Activated naive CD8-positive, alpha-beta T cell treated with anti-CD3 and anti-CD28 coated beads, Interleukin-2, amount 10 ng/mL, durations not matched to agents 7 days and 5 days (primary cell): ENCODE data around the gene GGT7. TPM values are rescaled to one million over a fixed set of nuclear protein-coding genes. Genes with fewer than 3 reads are reported as not detected.

ENCODE experiments used
- ATAC-seq: fragments of 150-1000 bp; cut with Tn5 transposase; one replicate; pipeline ENCODE4 v1.10.0; 2021; ENCODE audit warnings: low read depth, moderate library complexity
- POLR2A ChIA-PET: fragments of 350-600 bp; sonication (Branson Sonifier 250); formaldehyde crosslinking; loops from one replicate; lab custom pipeline; 2021; ENCODE audit warnings: antibody characterized with exemption; lab: Charles Lee
- DNase-seq: peaks from one replicate; pipeline ENCODE4 v3.0.0; 2021
- H3K27ac Mint-ChIP-seq: one replicate; pipeline ENCODE4 v1.8.0; 2022; ENCODE audit warnings: mild to moderate bottlenecking, mixed read lengths
- H3K27me3 Mint-ChIP-seq: one replicate; pipeline ENCODE4 v1.8.0; 2022; ENCODE audit warnings: mild to moderate bottlenecking, moderate library complexity, mixed read lengths
- H3K36me3 Mint-ChIP-seq: one replicate; pipeline ENCODE4 v1.8.0; 2021; ENCODE audit warnings: mild to moderate bottlenecking, mixed read lengths
- H3K4me1 Mint-ChIP-seq: one replicate; pipeline ENCODE4 v1.8.0; 2021; ENCODE audit warnings: mixed read lengths
- H3K4me3 Mint-ChIP-seq: one replicate; pipeline ENCODE4 v1.8.0; 2022; ENCODE audit warnings: mild to moderate bottlenecking, moderate library complexity, mixed read lengths
- H3K9me3 Mint-ChIP-seq: one replicate; pipeline ENCODE4 v1.8.0; 2021; ENCODE audit warnings: mixed read lengths
- total RNA-seq, 2 experiments: library from RNA; stranded (reverse); gene quantifications; one replicate each; pipeline ENCODE4 v1.2.3, GENCODE V29; 2021

The GGT7 gene
- total RNA-seq, 2 experiments from 2014 or later = 19.8 to 20.1 TPM

GRCh38 chr20:34875642-34876405 lies 3.2 kb upstream of the GGT7 start:
- ATAC-seq = peak; percentile 81
- H3K27me3 Mint-ChIP-seq = peaks cover 2% of the 10 kb centered on the region
- peak overlapping the region; percentile 93 for H3K27ac Mint-ChIP-seq
- POLR2A ChIA-PET = interaction anchor here (1.1 to 5.7 kb wide), 8 partner anchors 12 to 764 kb away, joined by 3 to 44 read pairs (median 4); partner anchors contain the start of genes EIF2S2, GSS and MYH7B
- peaks cover 3% of the 10 kb centered on the region for H3K36me3 Mint-ChIP-seq
- no peak for DNase-seq
- H3K9me3 Mint-ChIP-seq = no peaks in the 10 kb centered on the region
- H3K4me1 Mint-ChIP-seq = peaks cover 53% of the 10 kb centered on the region
- H3K4me3 Mint-ChIP-seq = peak overlapping the region; percentile 94

- Mint-ChIP-seq H3K27ac (peak overlapping the region; percentile 74), H3K4me1 (peaks cover 51% of the 10 kb centered on the region), H3K4me3 (peak overlapping the region; percentile 68), H3K36me3 (peaks cover 2% of the 10 kb centered on the region), H3K27me3 (peaks cover 2% of the 10 kb centered on the region), H3K9me3 (no peaks in the 10 kb centered on the region)
- ATAC-seq = no peak
- POLR2A ChIA-PET = interaction anchor here (0.7 to 5.7 kb wide), 4 partner anchors 48 to 222 kb away, joined by 3 to 44 read pairs (median 4); partner anchors contain the start of genes GSS, MYH7B and NCOA6
- peak; percentile 54 for DNase-seq
These were observed 1.5 kb upstream of the GGT7 start for GRCh38 chr20:34874094-34874654.

DNA sequence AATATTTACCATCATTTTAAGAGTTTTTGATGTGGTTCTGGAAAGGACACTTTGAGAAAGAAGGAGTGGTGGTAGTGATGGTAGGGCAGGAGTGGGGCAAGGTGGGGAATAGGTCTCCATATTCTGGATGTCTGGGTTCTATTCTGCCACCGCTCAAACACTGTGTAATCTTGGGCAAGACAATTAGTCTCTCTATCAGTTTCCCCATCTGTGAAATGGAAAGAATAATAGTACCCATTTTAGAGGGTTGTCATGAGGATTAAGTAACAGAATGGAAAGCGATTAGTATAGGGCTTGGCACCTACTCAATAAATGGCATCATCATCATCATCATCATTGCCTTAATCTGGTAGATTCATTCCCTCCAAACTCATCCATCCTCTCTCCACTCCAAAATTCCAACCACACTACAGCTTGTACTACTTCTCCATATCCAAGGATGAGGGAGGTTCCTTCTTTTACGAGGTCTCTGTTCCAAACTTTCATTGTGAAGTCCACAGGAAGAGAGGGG lies 982 bp upstream of the GGT7 start:
- Mint-ChIP-seq H3K27me3 (peaks cover 2% of the 10 kb centered on the region), H3K36me3 (no peaks in the 10 kb centered on the region), H3K4me1 (peaks cover 49% of the 10 kb centered on the region), H3K27ac (peak overlapping the region; percentile 68), H3K4me3 (peak overlapping the region; percentile 83), H3K9me3 (no peaks in the 10 kb centered on the region)
- DNase-seq = no peak
- no peak for ATAC-seq
- POLR2A ChIA-PET = interaction anchor here (0.7 to 5.7 kb wide), 5 partner anchors 48 to 404 kb away, joined by 3 to 44 read pairs (median 5); partner anchors contain the start of genes GSS, MMP24OS, MYH7B and NCOA6

DNA sequence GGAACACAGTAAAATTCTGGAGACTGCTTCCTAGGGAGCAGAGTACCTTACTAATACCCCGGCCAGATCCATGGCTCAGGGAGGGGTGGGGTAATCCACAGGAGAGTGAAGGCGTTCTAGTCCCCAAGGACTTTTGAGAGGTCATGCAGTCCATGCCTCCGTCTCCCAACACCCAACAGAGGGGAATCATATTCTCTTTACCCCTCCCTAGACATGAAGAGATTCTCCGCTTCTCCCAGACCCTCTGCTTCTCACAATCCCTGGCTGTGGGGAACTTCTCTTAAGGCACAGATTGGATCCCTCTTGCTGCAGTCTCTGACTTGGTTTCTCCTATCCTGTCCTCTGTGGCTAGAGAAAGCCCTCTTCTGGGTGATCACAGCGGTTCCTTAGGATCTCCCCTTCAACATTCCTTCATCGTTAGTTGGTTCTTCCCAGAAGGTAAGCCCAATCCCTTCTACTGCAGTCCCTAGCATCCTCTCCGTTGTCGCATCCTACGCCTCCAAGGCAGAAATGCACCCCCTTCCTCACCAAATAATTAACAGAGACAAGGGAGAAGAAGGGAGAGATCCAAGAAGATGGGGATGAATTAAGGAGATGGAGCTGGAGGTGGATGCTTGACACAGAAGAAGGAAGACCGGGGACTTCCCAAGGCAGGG lies 562 bp downstream of the GGT7 start:
- ATAC-seq (no peak), DNase-seq (no peak)
- H3K4me1 Mint-ChIP-seq = peaks cover 51% of the 10 kb centered on the region
- H3K27me3 Mint-ChIP-seq = peaks cover 2% of the 10 kb centered on the region
- peak overlapping the region; percentile 74 for H3K27ac Mint-ChIP-seq
- no peaks in the 10 kb centered on the region for H3K36me3 Mint-ChIP-seq
- peak overlapping the region; percentile 72 for H3K4me3 Mint-ChIP-seq
- POLR2A ChIA-PET = interaction anchor here (1.0 to 5.7 kb wide), 2 partner anchors 84 to 220 kb away, joined by 3 to 44 read pairs; partner anchors contain the start of genes GSS and MYH7B
- H3K9me3 Mint-ChIP-seq = no peaks in the 10 kb centered on the region

DNA sequence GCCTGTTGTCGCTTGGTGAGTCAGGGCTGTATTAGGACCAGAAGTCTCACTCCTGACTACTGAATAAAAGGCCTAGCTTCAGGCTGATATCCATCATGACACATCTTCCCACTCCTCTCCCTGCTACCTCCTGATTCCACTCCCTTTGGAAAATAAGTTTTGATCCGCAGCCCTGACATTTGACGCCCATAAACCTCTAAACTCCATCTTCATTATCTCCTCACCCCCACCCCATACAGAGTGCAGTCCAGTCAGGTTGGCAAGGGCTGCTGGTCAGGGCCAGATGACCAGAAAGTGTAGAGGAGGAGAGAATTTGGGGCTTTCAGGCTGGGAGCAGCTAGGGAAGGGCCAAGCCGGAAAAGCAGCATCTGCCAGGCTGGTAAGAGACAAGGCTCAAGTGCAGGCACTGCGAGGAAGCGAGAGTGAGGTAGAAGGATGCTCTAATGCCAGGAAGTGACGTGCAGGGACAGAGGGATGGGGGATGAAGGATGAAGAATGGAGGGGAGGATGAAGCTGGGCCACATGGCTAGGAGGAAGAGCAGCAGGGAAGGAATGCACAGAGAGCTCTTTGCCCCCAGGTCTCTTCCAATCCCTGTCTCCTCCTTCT lies 1.2 kb downstream of the GGT7 start:
- Mint-ChIP-seq H3K36me3 (no peaks in the 10 kb centered on the region), H3K4me3 (peak overlapping the region; percentile 72), H3K9me3 (no peaks in the 10 kb centered on the region), H3K4me1 (peaks cover 49% of the 10 kb centered on the region), H3K27ac (peak overlapping the region; percentile 37), H3K27me3 (peaks cover 2% of the 10 kb centered on the region)
- DNase-seq = no peak
- POLR2A ChIA-PET = no interaction called here
- no peak for ATAC-seq

DNA sequence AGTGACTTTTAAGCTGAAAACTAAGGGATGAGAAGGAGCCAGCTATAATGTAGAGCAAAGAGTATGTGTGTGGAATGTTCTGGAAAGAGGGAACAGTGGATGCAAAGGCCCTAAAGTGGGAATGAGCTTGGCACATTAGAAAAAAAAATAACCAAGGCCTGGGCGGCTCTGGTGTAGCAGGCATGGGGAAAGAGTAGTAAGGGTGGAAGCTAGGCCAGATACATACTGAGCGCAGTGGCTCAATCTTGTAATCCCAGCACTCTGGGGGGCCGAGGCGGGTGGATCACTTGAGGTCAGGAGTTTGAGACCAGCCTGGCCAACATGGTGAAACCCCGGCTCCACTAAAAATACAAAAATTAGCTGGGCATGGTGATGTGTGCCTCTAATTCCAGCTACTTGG lies 8.4 kb downstream of the GGT7 start:
- POLR2A ChIA-PET = interaction anchor here (0.6 kb wide), 1 partner anchor 586 kb away, joined by 4 read pairs; no protein-coding TSS in a partner anchor
- Mint-ChIP-seq H3K27ac (no peak overlapping the region), H3K36me3 (no peaks in the 10 kb centered on the region), H3K4me1 (peaks cover 4% of the 10 kb centered on the region), H3K4me3 (no peak overlapping the region), H3K27me3 (no peaks in the 10 kb centered on the region), H3K9me3 (no peaks in the 10 kb centered on the region)
- ATAC-seq = no peak
- DNase-seq = no peak

DNA sequence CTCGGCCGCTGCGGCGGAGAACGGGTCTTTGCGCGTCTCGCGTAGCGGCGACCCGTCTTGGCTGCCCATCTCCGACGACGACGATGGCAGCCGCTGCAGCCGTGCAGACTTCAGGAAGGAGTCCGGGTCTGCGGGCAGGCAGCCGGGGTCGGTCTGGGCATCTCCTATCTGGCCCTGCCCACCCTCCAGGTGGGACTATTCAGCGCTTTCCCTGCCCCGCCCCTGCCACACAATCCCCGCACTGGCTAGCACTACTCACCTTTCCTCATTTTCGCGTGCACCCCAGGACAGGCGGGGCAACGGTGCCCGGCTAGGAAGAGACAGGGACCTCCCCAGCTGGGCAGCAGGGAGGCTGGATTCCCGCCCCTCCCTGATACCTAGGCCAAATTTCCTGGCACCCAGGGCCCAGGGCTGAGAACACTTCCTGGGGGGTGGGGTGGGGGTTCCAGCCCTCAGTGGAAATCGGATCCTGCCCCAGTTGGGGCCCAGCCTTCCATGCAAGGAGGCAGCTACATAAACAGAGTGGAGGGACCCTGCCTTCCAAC lies 9.2 kb downstream of the GGT7 start:
- POLR2A ChIA-PET = interaction anchor here (0.5 to 0.6 kb wide), 2 partner anchors 587 to 1464 kb away, joined by 3 to 4 read pairs; no protein-coding TSS in a partner anchor
- Mint-ChIP-seq H3K4me1 (peaks cover 4% of the 10 kb centered on the region), H3K36me3 (peaks cover 1% of the 10 kb centered on the region), H3K27me3 (no peaks in the 10 kb centered on the region), H3K4me3 (no peak overlapping the region), H3K27ac (no peak overlapping the region), H3K9me3 (no peaks in the 10 kb centered on the region)
- no peak for DNase-seq
- ATAC-seq = no peak

GRCh38 chr20:34862724-34863123 lies 9.9 kb downstream of the GGT7 start:
- POLR2A ChIA-PET = no interaction called here

GRCh38 chr20:34861386-34862084 lies 11.1 kb downstream of the GGT7 start:
- Mint-ChIP-seq H3K36me3 (peaks cover 3% of the 10 kb centered on the region), H3K4me3 (no peak overlapping the region), H3K27me3 (no peaks in the 10 kb centered on the region), H3K27ac (peak overlapping the region; percentile 5), H3K4me1 (peaks cover 1% of the 10 kb centered on the region), H3K9me3 (no peaks in the 10 kb centered on the region)
- DNase-seq = no peak
- POLR2A ChIA-PET = interaction anchor here (0.6 kb wide), 1 partner anchor 183 kb away, joined by 3 read pairs; no protein-coding TSS in a partner anchor
- no peak for ATAC-seq

More at GRCh38 chr20:34862724-34863123, 9.9 kb downstream of the GGT7 start:
- no peaks in the 10 kb centered on the region for H3K27me3 Mint-ChIP-seq
- H3K27ac Mint-ChIP-seq = no peak overlapping the region
- no peak overlapping the region for H3K4me3 Mint-ChIP-seq
- DNase-seq = no peak
- no peak for ATAC-seq
- peaks cover 3% of the 10 kb centered on the region for H3K36me3 Mint-ChIP-seq
- H3K9me3 Mint-ChIP-seq = no peaks in the 10 kb centered on the region
- H3K4me1 Mint-ChIP-seq = peaks cover 3% of the 10 kb centered on the region

DNA sequence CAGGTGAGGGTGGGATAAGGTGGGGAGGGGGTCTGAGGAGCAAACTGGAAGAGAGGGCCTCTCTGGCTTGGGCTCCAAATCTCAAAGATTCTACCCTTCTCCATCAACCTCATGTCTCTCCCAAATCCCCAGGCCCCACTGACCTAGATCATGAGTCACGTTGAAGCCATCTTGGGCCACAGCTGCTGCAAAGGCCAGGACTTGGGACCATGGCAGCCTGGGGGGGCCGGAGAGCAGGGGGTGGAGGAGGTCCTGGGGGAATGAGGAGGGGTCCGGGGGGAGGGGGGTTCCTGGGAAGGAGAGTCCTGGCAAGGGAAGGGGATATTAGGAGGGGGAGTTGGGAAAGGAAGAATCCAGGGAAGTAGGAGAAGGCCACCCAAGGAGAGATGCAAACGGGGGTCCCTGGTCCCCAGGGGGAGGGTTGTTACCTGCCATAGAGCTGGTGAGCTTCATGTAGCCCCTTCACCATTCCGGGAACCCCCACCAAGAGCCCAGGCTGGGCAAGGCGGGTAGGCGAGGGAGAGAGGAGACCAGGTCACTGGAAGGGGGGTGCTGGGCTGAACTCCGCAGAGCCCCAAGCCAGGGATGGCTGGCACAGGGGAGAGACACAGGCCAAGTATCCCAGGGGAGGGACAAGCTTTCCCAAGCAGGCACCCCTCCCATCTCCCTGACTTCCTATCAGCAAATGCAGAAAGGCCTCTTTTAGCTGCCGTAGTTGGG lies 12.7 kb downstream of the GGT7 start:
- DNase-seq (no peak), ATAC-seq (no peak)
- H3K27me3 Mint-ChIP-seq = no peaks in the 10 kb centered on the region
- H3K9me3 Mint-ChIP-seq = no peaks in the 10 kb centered on the region
- H3K27ac Mint-ChIP-seq = no peak overlapping the region
- POLR2A ChIA-PET = no interaction called here
- no peaks in the 10 kb centered on the region for H3K4me1 Mint-ChIP-seq
- H3K36me3 Mint-ChIP-seq = peaks cover 3% of the 10 kb centered on the region
- H3K4me3 Mint-ChIP-seq = no peak overlapping the region

- Mint-ChIP-seq H3K27ac (no peak overlapping the region), H3K36me3 (peaks cover 3% of the 10 kb centered on the region), H3K4me3 (no peak overlapping the region), H3K27me3 (no peaks in the 10 kb centered on the region), H3K9me3 (no peaks in the 10 kb centered on the region), H3K4me1 (no peaks in the 10 kb centered on the region)
- POLR2A ChIA-PET = no interaction called here
- DNase-seq = no peak
- ATAC-seq = no peak
These were observed 13.3 kb downstream of the GGT7 start for GRCh38 chr20:34859367-34859766.
